Common myeloid progenitor, CD34-positive (primary cell): ENCODE data around the gene EXO1.
A peak's percentile ranks its signal among the peaks of the same experiment; 100 is the strongest.

Experiments used
- CTCF ChIA-PET: fragments of 350-600 bp; sonication (Branson Sonifier 250); formaldehyde crosslinking; loops from one replicate; lab custom pipeline; 2021; ENCODE audit warnings: antibody characterized with exemption; lab: Charles Lee
- POLR2A ChIA-PET: fragments of 350-600 bp; sonication (Branson Sonifier 250); formaldehyde crosslinking; loops from one replicate; lab custom pipeline; 2021; ENCODE audit warnings: antibody characterized with exemption; lab: Charles Lee
- DNase-seq, 3 donors: peaks; one replicate each; pipeline versions ENCODE4 v3.0.0 to v3.0.0-alpha.2; 2013
- H3K27ac ChIP-seq, 2 experiments: 1 replicate in 1 of 2; 2 replicates in 1 of 2; pipeline ENCODE4 v1.7.0; 2013; ENCODE audit warnings: inconsistent platforms in 2 of 2, low read length in 2 of 2, mild to moderate bottlenecking in 2 of 2, low read depth in 1 of 2, moderate library complexity in 1 of 2; ENCODE audit not compliant: severe bottlenecking in 2 of 2, insufficient read depth in 1 of 2, poor library complexity in 1 of 2
- H3K27me3 ChIP-seq, 5 experiments: replicated peaks in 2 of 5; 1 replicate in 3 of 5; 2 replicates in 2 of 5; pipeline versions ENCODE4 v1.6.1 to v1.7.0; 2013; ENCODE audit warnings: low read length in 4 of 5, mild to moderate bottlenecking in 2 of 5, moderate library complexity in 2 of 5, inconsistent platforms in 1 of 5; ENCODE audit not compliant: insufficient read depth in 5 of 5, control insufficient read depth in 4 of 5
- H3K36me3 ChIP-seq, 4 experiments: 1 replicate in 2 of 4; 2 replicates in 2 of 4; pipeline versions ENCODE4 v1.6.1 to v1.7.0; 2013; ENCODE audit warnings: low read length in 3 of 4, control low read depth in 1 of 4, mild to moderate bottlenecking in 1 of 4; ENCODE audit not compliant: control insufficient read depth in 4 of 4, insufficient read depth in 4 of 4
- H3K4me1 ChIP-seq, 4 experiments: 1 replicate in 3 of 4; 2 replicates in 1 of 4; pipeline versions ENCODE4 v1.6.1 to v1.7.1; 2013; ENCODE audit warnings: low read length in 3 of 4, mild to moderate bottlenecking in 3 of 4, control low read depth in 1 of 4, inconsistent platforms in 1 of 4, moderate library complexity in 1 of 4; ENCODE audit not compliant: control insufficient read depth in 4 of 4, insufficient read depth in 4 of 4; ENCODE audit errors: control extremely low read depth in 1 of 4
- H3K4me3 ChIP-seq, 7 experiments: 1 replicate in 4 of 7; 2 replicates in 3 of 7; pipeline versions ENCODE4 v1.5.1 to v1.7.0; 2013; ENCODE audit warnings: mild to moderate bottlenecking in 7 of 7, low read length in 6 of 7, moderate library complexity in 6 of 7, inconsistent platforms in 2 of 7, low read depth in 2 of 7, control low read depth in 1 of 7; ENCODE audit not compliant: insufficient read depth in 4 of 7, control insufficient read depth in 1 of 7; ENCODE audit errors: extremely low read depth in 1 of 7
- H3K9me3 ChIP-seq, 5 experiments: 1 replicate in 4 of 5; 2 replicates in 1 of 5; pipeline versions ENCODE4 v1.6.1 to v1.7.1; 2013; ENCODE audit warnings: low read length in 4 of 5, mild to moderate bottlenecking in 2 of 5, inconsistent platforms in 1 of 5, low read depth in 1 of 5, moderate library complexity in 1 of 5; ENCODE audit not compliant: control insufficient read depth in 4 of 5, insufficient read depth in 2 of 5; ENCODE audit errors: control extremely low read depth in 1 of 5
- WGBS: methylation state at CpG from one replicate; pipeline ENCODE4 v1.1.5; 2013; ENCODE audit not compliant: insufficient coverage; 5-methylcytosine and 5-hydroxymethylcytosine counted together

Gene EXO1

GRCh38 chr1:241870746-241871430 lies 22.9 kb downstream of the EXO1 start:
- H3K27ac ChIP-seq = no peak overlapping the region
- POLR2A ChIA-PET = no interaction called here
- no peaks in the 10 kb centered on the region for H3K4me1 ChIP-seq
- H3K27me3 ChIP-seq = no peaks in the 10 kb centered on the region
- WGBS = 100% methylated on average over 1 of the region's 3 CpGs
- DNase-seq = no peak
- H3K9me3 ChIP-seq = no peaks in the 10 kb centered on the region
- CTCF ChIA-PET = no interaction called here
- peaks cover 0 to 16% (median 5%) of the 10 kb centered on the region in 4 experiments for H3K36me3 ChIP-seq
- no peak overlapping the region for H3K4me3 ChIP-seq

GRCh38 chr1:241881440-241881839 lies 33.4 kb downstream of the EXO1 start:
- Histone ChIP-seq H3K27ac (no peak overlapping the region), H3K9me3 (no peaks in the 10 kb centered on the region), H3K36me3 (peaks cover 0 to 41% (median 6%) of the 10 kb centered on the region in 4 experiments), H3K4me3 (no peak overlapping the region), H3K4me1 (peaks cover 0 to 7% (median under 1%) of the 10 kb centered on the region in 4 experiments), H3K27me3 (no peaks in the 10 kb centered on the region)
- CTCF ChIA-PET = no interaction called here
- WGBS = no CpG with 5 or more reads among the region's 6 CpGs
- POLR2A ChIA-PET = no interaction called here
- DNase-seq = no peak

- no peaks in the 10 kb centered on the region for H3K9me3 ChIP-seq
- no peak overlapping the region for H3K27ac ChIP-seq
- no peak for DNase-seq
- peaks cover 0 to 8% (median under 1%) of the 10 kb centered on the region in 4 experiments for H3K4me1 ChIP-seq
- H3K36me3 ChIP-seq = peaks cover 0 to 48% (median 7%) of the 10 kb centered on the region in 4 experiments
- ChIA-PET POLR2A (no interaction called here), CTCF (no interaction called here)
- no peak overlapping the region for H3K4me3 ChIP-seq
- no CpG with 5 or more reads among the region's 1 CpG for WGBS
- no peaks in the 10 kb centered on the region for H3K27me3 ChIP-seq
These were observed 35.2 kb downstream of the EXO1 start for GRCh38 chr1:241883159-241883558.

- ChIA-PET POLR2A (no interaction called here), CTCF (no interaction called here)
- Histone ChIP-seq H3K36me3 (peaks cover 0 to 37% (median 2%) of the 10 kb centered on the region in 4 experiments), H3K27me3 (no peaks in the 10 kb centered on the region), H3K27ac (no peak overlapping the region), H3K4me3 (no peak overlapping the region), H3K9me3 (no peaks in the 10 kb centered on the region), H3K4me1 (peaks cover 0 to 8% (median under 1%) of the 10 kb centered on the region in 4 experiments)
- no peak for DNase-seq
- 100% methylated on average over 4 of the region's 4 CpGs for WGBS
These were observed 40.2 kb downstream of the EXO1 start for GRCh38 chr1:241888232-241888631.

- peaks cover 0 to 29% (median under 1%) of the 10 kb centered on the region in 4 experiments for H3K36me3 ChIP-seq
- CTCF ChIA-PET = no interaction called here
- H3K27ac ChIP-seq = no peak overlapping the region
- DNase-seq = no peak
- no peaks in the 10 kb centered on the region for H3K27me3 ChIP-seq
- H3K4me3 ChIP-seq = no peak overlapping the region
- POLR2A ChIA-PET = no interaction called here
- H3K4me1 ChIP-seq = peaks cover 0 to 2% (median 0%) of the 10 kb centered on the region in 4 experiments
- WGBS = no CpG with 5 or more reads among the region's 3 CpGs
- H3K9me3 ChIP-seq = no peaks in the 10 kb centered on the region
These were observed 43.3 kb downstream of the EXO1 start for GRCh38 chr1:241891296-241891695.

GRCh38 chr1:241894016-241894415 lies 46.0 kb downstream of the EXO1 start:
- Histone ChIP-seq H3K27ac (no peak overlapping the region), H3K9me3 (no peaks in the 10 kb centered on the region), H3K27me3 (no peaks in the 10 kb centered on the region), H3K36me3 (peaks cover 0 to 18% (median 0%) of the 10 kb centered on the region in 4 experiments), H3K4me3 (no peak overlapping the region), H3K4me1 (no peaks in the 10 kb centered on the region)
- ChIA-PET CTCF (no interaction called here), POLR2A (interaction anchor here (0.7 kb wide), 1 partner anchor 1243 kb away, joined by 3 read pairs; no protein-coding TSS in a partner anchor)
- WGBS = 75% methylated on average over 3 of the region's 3 CpGs
- DNase-seq = no peak

GRCh38 chr1:241895013-241895412 lies 47.0 kb downstream of the EXO1 start:
- DNase-seq = peak in 2 of 3 donors; percentile 4 to 13
- ChIA-PET CTCF (interaction anchor here (1.9 kb wide), 1 partner anchor 89 kb away, joined by 7 read pairs; no protein-coding TSS in a partner anchor), POLR2A (no interaction called here)
- no peaks in the 10 kb centered on the region for H3K27me3 ChIP-seq
- H3K4me1 ChIP-seq = no peaks in the 10 kb centered on the region
- no peaks in the 10 kb centered on the region for H3K9me3 ChIP-seq
- H3K36me3 ChIP-seq = peaks cover 0 to 10% (median 0%) of the 10 kb centered on the region in 4 experiments
- WGBS = 75% methylated on average over 1 of the region's 2 CpGs
- no peak overlapping the region for H3K27ac ChIP-seq
- no peak overlapping the region for H3K4me3 ChIP-seq
